A549 treated with CpdA at 1 μM for 4 hours (cell line): ENCODE measurements around the gene SLC24A4. TPM values are rescaled to one million over a fixed set of nuclear protein-coding genes. Genes with fewer than 3 reads are reported as not detected.

Source experiments
- total RNA-seq: library from RNA; stranded (reverse); fragments of 200-300 nt; extraction: Qiagen RNA extraction; gene quantifications from 5 replicates; pipeline ENCODE4 v1.2.3, GENCODE V29; 2022; ENCODE audit warnings: low read depth

The SLC24A4 gene
- 0.09 to 0.34 TPM (median 0.18 TPM) in 5 replicates for total RNA-seq

GRCh38 chr14:92323011-92323915 lies at the start of gene SLC24A4:
Gene SLC24A4, plus strand, starts transcription at chr14:92323165. Its CDS starts 666 bp downstream, at chr14:92323831.

GRCh38 chr14:92513204-92513965 lies 190.4 kb downstream of the SLC24A4 start, which contains the start of gene RIN3:
Gene RIN3, plus strand, starts transcription at chr14:92513781. Its CDS starts 152 bp downstream, at chr14:92513933.

Other genes starting within 250 kb of the SLC24A4 start
- 19.1 to 47.3 TPM (median 23.8 TPM) in 5 replicates for gene ATXN3, start 216.6 kb upstream of the SLC24A4 start, total RNA-seq
- 328 to 436 TPM (median 346 TPM) in 5 replicates for gene NDUFB1, start 201.5 kb upstream of the SLC24A4 start, total RNA-seq
- 35.3 to 44.8 TPM (median 41.5 TPM) in 5 replicates for gene CPSF2, start 201.2 kb upstream of the SLC24A4 start, total RNA-seq
- 20.0 to 28.3 TPM (median 25.7 TPM) in 5 replicates for gene RIN3, start 190.6 kb downstream of the SLC24A4 start, total RNA-seq